Mesodermal cell (in vitro differentiated cells): ENCODE data around the gene ADAMTS6.

ENCODE experiments used
- H3K27ac ChIP-seq: 2 replicates; pipeline ENCODE4 v1.7.0; 2013; ENCODE audit warnings: mild to moderate bottlenecking, low read depth, low read length, moderate library complexity; ENCODE audit not compliant: severe bottlenecking
- H3K36me3 ChIP-seq: 2 replicates; pipeline ENCODE4 v1.7.1; 2013; ENCODE audit warnings: mild to moderate bottlenecking, low read length, moderate library complexity; ENCODE audit not compliant: control insufficient read depth, insufficient read depth
- H3K4me1 ChIP-seq: one replicate; pipeline ENCODE4 v1.7.1; 2013; ENCODE audit warnings: mild to moderate bottlenecking, low read length; ENCODE audit not compliant: insufficient read depth, control insufficient read depth, poor library complexity, severe bottlenecking
- H3K4me3 ChIP-seq: 2 replicates; pipeline ENCODE4 v1.7.0; 2013; ENCODE audit warnings: low read length, control low read depth, mild to moderate bottlenecking; ENCODE audit not compliant: insufficient read depth, poor library complexity, severe bottlenecking; ENCODE audit errors: extremely low read depth
- H3K9me3 ChIP-seq: 2 replicates; pipeline ENCODE4 v1.7.1; 2013; ENCODE audit warnings: mild to moderate bottlenecking, low read length, moderate library complexity; ENCODE audit not compliant: control insufficient read depth
- WGBS, 2 experiments: methylation state at CpG; one replicate each; pipeline ENCODE4 v1.1.5; 2013; ENCODE audit warnings: missing lambda C conversion rate in 2 of 2; ENCODE audit not compliant: insufficient coverage in 2 of 2; 5-methylcytosine and 5-hydroxymethylcytosine counted together

Gene ADAMTS6

DNA sequence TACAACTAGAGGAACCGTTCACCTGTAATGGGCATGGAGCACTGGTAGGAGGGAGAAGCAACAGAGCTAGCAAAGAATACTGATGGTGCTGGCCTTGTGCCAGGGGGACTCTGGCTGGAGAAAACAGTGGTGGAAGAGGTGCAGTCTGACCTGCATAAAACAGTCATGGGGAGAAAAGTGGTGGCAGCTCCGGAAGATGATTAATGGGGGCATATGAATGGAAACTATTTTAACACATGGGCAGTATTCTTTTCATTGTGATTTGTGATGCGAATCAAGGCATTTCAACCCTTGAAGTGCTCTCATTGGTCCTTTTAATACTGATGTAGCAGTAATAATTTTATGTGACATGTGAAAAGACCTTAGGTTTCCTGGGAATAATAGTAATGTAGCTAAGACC lies 219.6 kb downstream of the ADAMTS6 start:
- Histone ChIP-seq H3K36me3 (no peaks in the 10 kb centered on the region), H3K4me1 (peaks cover 6% of the 10 kb centered on the region), H3K4me3 (no peak overlapping the region), H3K9me3 (no peaks in the 10 kb centered on the region), H3K27ac (no peak overlapping the region)
- WGBS, 2 experiments: 90 to 94% methylated on average over 2 to 3 of the region's 3 CpGs

DNA sequence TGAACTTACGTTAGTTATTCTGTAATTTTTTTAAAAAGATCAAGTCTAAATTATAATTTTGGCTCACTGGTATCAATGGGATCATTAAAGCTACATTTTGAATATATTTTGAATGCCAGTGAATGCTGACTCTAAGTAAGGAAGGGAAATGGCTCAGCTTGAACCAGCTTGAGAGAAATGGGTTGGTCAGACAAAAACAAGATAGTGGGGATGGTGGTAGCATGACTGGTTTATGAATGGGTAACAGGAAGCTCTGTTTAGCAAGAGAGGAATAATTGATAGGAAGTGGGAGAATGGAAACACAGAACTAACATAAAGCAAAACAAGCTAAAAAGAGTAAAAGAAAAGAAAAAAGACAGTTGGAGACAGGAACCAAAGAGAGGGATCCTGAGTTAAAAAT lies 220.2 kb downstream of the ADAMTS6 start:
- WGBS, 2 experiments: no CpG with 5 or more reads among the region's 1 CpG
- Histone ChIP-seq H3K4me1 (peaks cover 6% of the 10 kb centered on the region), H3K36me3 (no peaks in the 10 kb centered on the region), H3K4me3 (no peak overlapping the region), H3K27ac (no peak overlapping the region), H3K9me3 (no peaks in the 10 kb centered on the region)

DNA sequence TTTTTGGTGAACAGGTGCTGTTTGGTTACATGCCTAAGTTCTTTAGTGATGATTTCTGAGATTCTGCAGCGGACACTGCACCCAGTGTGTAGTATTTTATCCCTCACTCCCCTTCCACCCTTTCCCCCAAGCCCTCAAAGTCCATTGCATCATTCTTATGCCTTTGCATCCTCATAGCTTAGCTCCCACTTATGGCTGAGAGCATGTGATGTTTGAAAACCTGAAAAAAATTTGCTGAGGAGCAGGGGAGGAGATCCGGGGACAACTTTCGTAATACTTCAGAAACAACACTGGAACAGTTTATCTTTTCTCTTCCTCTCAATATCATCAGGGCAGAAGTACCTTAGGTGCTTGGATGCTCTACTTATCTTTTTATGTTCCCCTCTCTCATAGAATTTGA lies 226.4 kb downstream of the ADAMTS6 start:
- Histone ChIP-seq H3K27ac (no peak overlapping the region), H3K4me1 (no peaks in the 10 kb centered on the region), H3K9me3 (no peaks in the 10 kb centered on the region), H3K36me3 (no peaks in the 10 kb centered on the region), H3K4me3 (no peak overlapping the region)
- WGBS, 2 experiments: 83% methylated on average over 1 of the region's 3 CpGs; no CpG with 5 or more reads in 1 of the 2 experiments

DNA sequence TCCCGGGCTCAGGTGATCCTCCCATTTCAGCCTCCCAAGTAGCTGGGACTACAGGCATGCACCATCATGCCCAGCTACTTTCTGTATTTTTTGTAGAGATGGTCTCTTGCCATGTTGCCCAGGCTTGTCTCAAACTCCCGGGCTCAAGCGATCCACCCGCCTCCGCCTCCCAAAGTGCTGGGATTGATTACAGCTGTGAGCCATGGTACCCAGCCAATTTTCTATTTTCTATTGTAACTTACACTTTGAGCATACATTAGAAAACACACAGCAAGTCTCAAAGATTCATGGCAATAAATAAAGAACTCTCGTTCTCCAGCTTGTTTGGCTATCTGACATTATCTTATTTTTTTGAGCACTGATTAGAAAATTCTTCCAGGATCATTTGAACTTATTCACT lies 228.7 kb downstream of the ADAMTS6 start:
- whole genome bisulfite sequencing, 2 experiments: 89 to 100% methylated on average over 5 of the region's 6 CpGs
- H3K4me1 ChIP-seq: no peaks in the 10 kb centered on the region
- no peak overlapping the region for H3K4me3 ChIP-seq
- no peaks in the 10 kb centered on the region for H3K36me3 ChIP-seq
- H3K27ac ChIP-seq: no peak overlapping the region
- no peaks in the 10 kb centered on the region for H3K9me3 ChIP-seq

DNA sequence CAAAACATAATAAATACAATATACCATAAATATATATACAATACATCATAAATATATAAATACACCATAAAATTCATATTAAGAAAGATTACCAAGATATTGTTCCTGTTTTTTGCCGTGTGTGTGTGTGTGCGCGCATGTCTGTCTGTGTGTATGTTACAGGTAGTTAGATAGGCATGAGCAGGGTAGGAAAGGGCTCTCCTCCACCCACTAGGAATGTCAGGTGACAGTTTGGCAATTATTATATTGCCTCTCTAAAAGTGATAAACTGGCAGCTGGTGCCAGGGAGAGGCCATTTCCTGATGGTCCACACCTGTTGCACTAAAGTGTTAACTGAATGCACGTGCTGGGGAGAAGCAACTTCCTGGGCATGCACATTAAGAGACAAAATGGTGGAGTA lies 232.8 kb downstream of the ADAMTS6 start:
- Histone ChIP-seq H3K9me3 (no peaks in the 10 kb centered on the region), H3K27ac (no peak overlapping the region), H3K36me3 (no peaks in the 10 kb centered on the region), H3K4me3 (no peak overlapping the region), H3K4me1 (no peaks in the 10 kb centered on the region)
- WGBS, 2 experiments: 82 to 90% methylated on average over 1 of the region's 4 CpGs

DNA sequence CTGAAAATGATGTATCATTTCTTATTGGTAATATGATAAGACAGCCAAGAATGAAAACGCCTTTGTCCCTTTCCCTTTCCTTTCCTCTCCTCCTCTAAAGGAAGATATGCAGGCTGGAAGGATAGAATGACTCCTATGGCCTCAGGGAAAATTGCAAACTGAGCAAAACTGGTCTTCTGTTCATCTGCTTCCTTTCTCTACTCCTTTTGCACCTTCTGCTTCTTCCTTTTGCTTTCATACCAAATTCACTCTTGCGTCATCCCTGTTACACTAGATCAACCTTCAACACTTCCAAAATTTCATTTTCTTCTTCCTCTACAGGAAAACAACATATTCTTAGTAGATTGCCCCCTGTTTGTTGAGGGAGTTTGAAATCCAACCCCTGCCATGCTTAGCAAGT lies 234.1 kb downstream of the ADAMTS6 start:
- no peaks in the 10 kb centered on the region for H3K9me3 ChIP-seq
- H3K4me3 ChIP-seq: no peak overlapping the region
- H3K27ac ChIP-seq: no peak overlapping the region
- no peaks in the 10 kb centered on the region for H3K36me3 ChIP-seq
- no peaks in the 10 kb centered on the region for H3K4me1 ChIP-seq
- WGBS, 2 experiments: 90% methylated on average over 2 of the region's 2 CpGs; no CpG with 5 or more reads in 1 of the 2 experiments

DNA sequence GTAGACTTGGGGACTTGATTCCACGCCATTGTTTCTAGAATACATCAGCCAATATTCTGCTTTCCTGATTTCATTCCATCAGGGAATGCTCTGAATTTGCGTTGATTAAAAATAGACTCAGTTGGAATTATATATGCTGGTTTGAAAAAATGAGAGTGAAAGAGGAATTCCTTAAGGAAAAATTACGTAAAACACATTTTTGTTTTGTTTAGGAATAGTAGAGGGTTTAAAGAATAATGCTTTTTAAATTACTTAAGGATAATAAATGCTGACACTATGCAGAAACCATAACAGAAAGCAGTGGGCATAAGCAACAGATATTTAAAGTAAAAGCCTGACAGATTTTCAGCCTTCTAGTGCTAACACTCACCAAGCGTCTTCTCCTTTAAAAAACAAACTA lies 235.0 kb downstream of the ADAMTS6 start:
- Histone ChIP-seq H3K9me3 (no peaks in the 10 kb centered on the region), H3K27ac (no peak overlapping the region), H3K4me1 (no peaks in the 10 kb centered on the region), H3K4me3 (no peak overlapping the region), H3K36me3 (no peaks in the 10 kb centered on the region)
- WGBS, 2 experiments: 100% methylated on average over 1 to 2 of the region's 4 CpGs

DNA sequence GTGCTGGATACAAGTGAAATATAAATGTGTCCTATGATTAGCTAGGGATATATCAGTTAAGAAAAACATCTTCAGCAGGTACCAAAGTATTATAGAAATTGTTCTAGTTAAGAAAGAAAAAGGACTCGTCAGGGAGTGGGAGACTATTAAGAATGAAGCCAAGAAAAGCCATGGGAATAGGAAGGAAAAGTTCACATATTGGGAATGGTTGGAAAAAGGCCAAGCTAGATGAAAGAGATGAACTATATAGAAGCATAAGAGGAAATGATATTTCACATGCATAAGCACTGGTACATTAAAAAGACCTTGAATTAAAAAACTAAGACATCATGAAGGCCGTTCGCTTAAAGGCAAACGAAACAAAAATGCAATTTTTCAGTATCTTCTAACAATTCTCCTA lies 237.7 kb downstream of the ADAMTS6 start:
- WGBS, 2 experiments: 88 to 100% methylated on average over 1 of the region's 4 CpGs
- Histone ChIP-seq H3K36me3 (peaks cover 5% of the 10 kb centered on the region), H3K4me1 (no peaks in the 10 kb centered on the region), H3K27ac (no peak overlapping the region), H3K4me3 (no peak overlapping the region), H3K9me3 (no peaks in the 10 kb centered on the region)

DNA sequence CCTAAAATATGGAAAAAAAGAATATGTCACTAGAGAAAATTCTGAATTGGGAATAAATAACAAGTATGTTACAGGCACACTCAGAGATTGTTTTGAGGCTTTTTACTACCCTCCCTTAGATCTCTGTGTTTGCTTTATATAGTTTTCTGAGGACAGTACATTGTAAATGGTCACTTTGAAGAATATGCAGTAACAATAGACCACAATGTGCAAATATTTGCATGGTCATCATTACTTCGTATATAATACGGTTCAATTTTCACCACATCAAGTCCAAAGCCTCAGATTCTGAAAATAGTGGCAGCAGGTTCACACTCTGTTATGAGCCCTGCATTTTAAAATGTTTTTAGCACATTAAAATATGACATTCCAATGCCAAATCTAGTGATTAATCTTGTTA lies 238.6 kb downstream of the ADAMTS6 start:
- Histone ChIP-seq H3K4me3 (no peak overlapping the region), H3K4me1 (no peaks in the 10 kb centered on the region), H3K27ac (no peak overlapping the region), H3K9me3 (no peaks in the 10 kb centered on the region), H3K36me3 (peaks cover 5% of the 10 kb centered on the region)
- WGBS, 2 experiments: 80 to 100% methylated on average over 1 to 2 of the region's 2 CpGs

DNA sequence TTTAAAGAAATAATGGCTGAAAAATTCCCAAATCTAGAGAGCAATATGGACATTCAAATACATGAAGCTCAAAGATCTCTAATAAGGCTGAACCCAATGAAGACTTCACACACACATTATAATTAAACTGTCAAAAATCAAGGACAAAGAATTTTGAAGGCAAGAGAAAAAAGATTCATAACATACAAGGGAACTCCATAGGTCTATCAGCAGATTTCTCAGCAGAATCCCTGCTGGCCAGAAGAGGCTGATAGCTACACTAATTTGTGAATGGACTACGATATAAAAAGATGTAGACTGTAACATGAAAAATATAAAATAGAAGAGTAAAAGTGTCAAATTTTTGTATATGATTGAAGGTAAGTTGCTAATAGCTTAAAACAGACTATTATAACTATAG lies 251.9 kb downstream of the ADAMTS6 start:
- peaks cover 16% of the 10 kb centered on the region for H3K36me3 ChIP-seq
- H3K27ac ChIP-seq: no peak overlapping the region
- H3K9me3 ChIP-seq: peaks cover 26% of the 10 kb centered on the region
- no peaks in the 10 kb centered on the region for H3K4me1 ChIP-seq
- 100% methylated on average over 1 of the region's 1 CpG for WGBS, 2 experiments
- H3K4me3 ChIP-seq: no peak overlapping the region

DNA sequence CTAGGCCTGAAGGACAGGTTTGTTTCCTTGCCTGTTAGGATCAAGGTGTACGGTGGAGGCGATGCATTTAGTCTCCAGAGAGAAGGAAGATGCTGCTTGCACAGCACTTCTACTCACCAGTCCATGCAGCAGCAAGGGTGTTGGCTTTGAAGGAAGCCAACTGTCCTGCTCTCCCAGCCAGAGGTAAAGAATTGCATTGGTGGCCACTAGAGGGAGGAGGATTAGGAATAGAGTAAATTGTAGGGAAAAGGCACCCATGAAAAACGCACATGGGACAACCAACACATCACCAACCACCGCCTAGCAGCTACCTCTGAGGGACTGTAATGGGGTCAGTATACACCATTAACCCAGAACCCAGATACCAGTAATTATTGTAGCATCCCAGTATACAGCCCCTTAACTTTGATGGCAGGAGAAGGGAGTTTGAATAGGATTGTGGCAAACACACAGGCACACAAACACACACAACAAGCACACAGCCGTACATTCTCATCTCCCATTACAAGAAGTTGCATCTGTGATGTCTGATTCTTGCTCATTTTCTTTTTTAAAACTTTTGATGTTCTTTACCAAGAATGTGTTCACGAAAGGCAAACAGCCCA lies 267.7 kb downstream of the ADAMTS6 start:
- 70 to 87% methylated on average over 2 to 3 of the region's 6 CpGs for WGBS, 2 experiments
- H3K9me3 ChIP-seq: no peaks in the 10 kb centered on the region
- H3K27ac ChIP-seq: no peak overlapping the region
- H3K4me1 ChIP-seq: peaks cover 9% of the 10 kb centered on the region
- peaks cover 27% of the 10 kb centered on the region for H3K36me3 ChIP-seq
- no peak overlapping the region for H3K4me3 ChIP-seq
